SK-N-SH (cell line): ENCODE measurements around the gene HTR2B. TPM values are rescaled to one million over a fixed set of nuclear protein-coding genes. Genes with fewer than 3 reads are reported as not detected.
A peak's percentile ranks its signal among the peaks of the same experiment; 100 is the strongest.

Experiments
- CHD2 ChIP-seq: fragments of 150-350 bp; IDR thresholded peaks from 2 replicates; pipeline ENCODE4 v1.6.1; 2018; ENCODE audit warnings: low read length; ENCODE audit not compliant: partially characterized antibody
- EZH2phosphoT487 ChIP-seq: fragments of 200-600 bp; sonication (generic); IDR thresholded peaks from 2 replicates; pipeline ENCODE4 v1.6.1; 2017; ENCODE audit warnings: low read depth, mixed run types, mild to moderate bottlenecking, antibody characterized with exemption, moderate library complexity, borderline replicate concordance
- FOSL2 ChIP-seq: IDR thresholded peaks from 2 replicates; pipeline ENCODE4 v1.4.0; 2012; ENCODE audit warnings: low read depth, mild to moderate bottlenecking, moderate library complexity, borderline replicate concordance
- FOXJ3 ChIP-seq: sonication (generic); formaldehyde crosslinking; IDR thresholded peaks from 2 replicates; pipeline ENCODE4 v1.5.1; 2020; ENCODE audit warnings: mild to moderate bottlenecking, missing genetic modification reagents
- FOXM1 ChIP-seq: IDR thresholded peaks from 2 replicates; pipeline ENCODE4 v1.4.0; 2012; ENCODE audit warnings: low read depth, mild to moderate bottlenecking
- GABPA ChIP-seq: IDR thresholded peaks from 2 replicates; pipeline ENCODE4 v1.4.0; 2012; ENCODE audit warnings: low read depth, mild to moderate bottlenecking
- GATA2 ChIP-seq: sonication (generic); formaldehyde crosslinking; IDR thresholded peaks from 2 replicates; pipeline ENCODE4 v1.5.0; 2020; ENCODE audit warnings: mild to moderate bottlenecking, missing genetic modification reagents
- MEF2A ChIP-seq: IDR thresholded peaks from 2 replicates; pipeline ENCODE4 v1.4.0; 2012; ENCODE audit warnings: low read depth, borderline replicate concordance
- MXI1 ChIP-seq: IDR thresholded peaks from 2 replicates; pipeline ENCODE4 v1.6.1; 2012; ENCODE audit warnings: mild to moderate bottlenecking, low read depth, low read length, improper control_type of control experiment
- NRF1 ChIP-seq: IDR thresholded peaks from 2 replicates; pipeline ENCODE4 v1.6.1; 2012; ENCODE audit warnings: low read depth, mild to moderate bottlenecking, low read length
- POLR2AphosphoS5 ChIP-seq: IDR thresholded peaks from 2 replicates; pipeline ENCODE4 v1.6.1; 2012; ENCODE audit warnings: low read depth, low read length
- RAD21 ChIP-seq: IDR thresholded peaks from 2 replicates; pipeline ENCODE4 v1.6.1; 2012; ENCODE audit warnings: mild to moderate bottlenecking, low read length
- RCOR1 ChIP-seq: fragments of 150-350 bp; IDR thresholded peaks from 2 replicates; pipeline ENCODE4 v1.6.1; 2017; ENCODE audit warnings: antibody characterized with exemption, low read length
- RFX5 ChIP-seq: IDR thresholded peaks from 2 replicates; pipeline ENCODE4 v1.6.1; 2012; ENCODE audit warnings: mild to moderate bottlenecking, improper control_type of control experiment, low read length
- RXRA ChIP-seq: IDR thresholded peaks from 2 replicates; pipeline ENCODE4 v1.4.0; 2012; ENCODE audit warnings: low read depth, mild to moderate bottlenecking, borderline replicate concordance
- SMC3 ChIP-seq: IDR thresholded peaks from 2 replicates; pipeline ENCODE4 v1.6.1; 2012; ENCODE audit warnings: low read depth, low read length, improper control_type of control experiment
- TCF12 ChIP-seq: IDR thresholded peaks from 2 replicates; pipeline ENCODE4 v1.4.0; 2012
- TEAD4 ChIP-seq: IDR thresholded peaks from 2 replicates; pipeline ENCODE4 v1.4.0; 2012; ENCODE audit warnings: mild to moderate bottlenecking, borderline replicate concordance; ENCODE audit not compliant: insufficient read depth
- polyA plus RNA-seq, 3 experiments: library from polyadenylated mRNA; depleted of rRNA; stranded (reverse); fragments of >200 nt; gene quantifications; 2 replicates each; pipeline ENCODE4 v1.2.3, GENCODE V29; 2012
- TF ChIP-seq, protein P1 (sequence below): fragments of 150-350 bp; IDR thresholded peaks from 2 replicates; pipeline ENCODE4 v1.6.1; 2017; ENCODE audit warnings: antibody characterized with exemption, low read length, low read depth, borderline replicate concordance
- TF ChIP-seq, protein P2 (sequence below): fragments of 200-600 bp; sonication (generic); IDR thresholded peaks from 2 replicates; pipeline ENCODE4 v1.6.1; 2017; ENCODE audit warnings: antibody characterized with exemption, mild to moderate bottlenecking, moderate library complexity
- TF ChIP-seq, protein P3 (sequence below): IDR thresholded peaks from 2 replicates; pipeline ENCODE4 v1.4.0; 2012; ENCODE audit warnings: low read depth, borderline replicate concordance
- TF ChIP-seq, protein P4 (sequence below): IDR thresholded peaks from 2 replicates; pipeline ENCODE4 v1.4.0; 2012; ENCODE audit warnings: low read depth
- TF ChIP-seq, protein P5 (sequence below): IDR thresholded peaks from 2 replicates; pipeline ENCODE4; 2012

HTR2B gene
- polyA plus RNA-seq, 1 of the 3 experiments (the other 2 are of a cell fraction), result 0.25 TPM

DNA sequence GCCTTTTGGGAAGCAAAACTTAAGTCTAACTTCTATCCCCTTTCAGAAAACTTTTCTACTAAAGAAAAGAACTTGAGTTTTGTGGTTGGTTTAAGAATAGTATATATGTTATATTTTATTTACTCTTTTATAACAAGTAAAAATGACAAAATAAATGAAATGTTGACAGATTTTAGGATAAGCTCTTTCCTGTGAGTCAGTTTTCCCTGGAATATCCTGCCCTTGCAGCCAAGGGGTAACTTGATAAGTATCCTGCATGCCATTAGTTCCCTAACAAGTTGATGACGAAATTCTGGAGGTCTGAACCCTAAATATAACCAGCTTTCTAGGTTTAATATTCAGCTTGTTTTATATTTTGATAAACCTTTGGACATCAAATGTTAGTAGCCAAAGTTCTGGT, 7.3 kb upstream of the HTR2B start (continued):
- TF ChIP-seq, protein P1, sequence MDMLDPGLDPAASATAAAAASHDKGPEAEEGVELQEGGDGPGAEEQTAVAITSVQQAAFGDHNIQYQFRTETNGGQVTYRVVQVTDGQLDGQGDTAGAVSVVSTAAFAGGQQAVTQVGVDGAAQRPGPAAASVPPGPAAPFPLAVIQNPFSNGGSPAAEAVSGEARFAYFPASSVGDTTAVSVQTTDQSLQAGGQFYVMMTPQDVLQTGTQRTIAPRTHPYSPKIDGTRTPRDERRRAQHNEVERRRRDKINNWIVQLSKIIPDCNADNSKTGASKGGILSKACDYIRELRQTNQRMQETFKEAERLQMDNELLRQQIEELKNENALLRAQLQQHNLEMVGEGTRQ, result no peak
- TF ChIP-seq TEAD4, result peak; percentile 49; the same call in 1 of the 2 replicates
- TF ChIP-seq FOXM1, result no peak
- TF ChIP-seq, protein P2, sequence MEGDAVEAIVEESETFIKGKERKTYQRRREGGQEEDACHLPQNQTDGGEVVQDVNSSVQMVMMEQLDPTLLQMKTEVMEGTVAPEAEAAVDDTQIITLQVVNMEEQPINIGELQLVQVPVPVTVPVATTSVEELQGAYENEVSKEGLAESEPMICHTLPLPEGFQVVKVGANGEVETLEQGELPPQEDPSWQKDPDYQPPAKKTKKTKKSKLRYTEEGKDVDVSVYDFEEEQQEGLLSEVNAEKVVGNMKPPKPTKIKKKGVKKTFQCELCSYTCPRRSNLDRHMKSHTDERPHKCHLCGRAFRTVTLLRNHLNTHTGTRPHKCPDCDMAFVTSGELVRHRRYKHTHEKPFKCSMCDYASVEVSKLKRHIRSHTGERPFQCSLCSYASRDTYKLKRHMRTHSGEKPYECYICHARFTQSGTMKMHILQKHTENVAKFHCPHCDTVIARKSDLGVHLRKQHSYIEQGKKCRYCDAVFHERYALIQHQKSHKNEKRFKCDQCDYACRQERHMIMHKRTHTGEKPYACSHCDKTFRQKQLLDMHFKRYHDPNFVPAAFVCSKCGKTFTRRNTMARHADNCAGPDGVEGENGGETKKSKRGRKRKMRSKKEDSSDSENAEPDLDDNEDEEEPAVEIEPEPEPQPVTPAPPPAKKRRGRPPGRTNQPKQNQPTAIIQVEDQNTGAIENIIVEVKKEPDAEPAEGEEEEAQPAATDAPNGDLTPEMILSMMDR, result no peak
- TF ChIP-seq TCF12, result peak; percentile 71
- no peak for TF ChIP-seq RAD21
- TF ChIP-seq MEF2A, result peak; percentile 68; the same call in 1 of the 2 replicates
- no peak for TF ChIP-seq NRF1
- no peak for TF ChIP-seq MXI1
- TF ChIP-seq EZH2phosphoT487, result no peak
- TF ChIP-seq SMC3, result no peak
- TF ChIP-seq RCOR1, result no peak
- no peak for TF ChIP-seq POLR2AphosphoS5
- TF ChIP-seq, protein P3, sequence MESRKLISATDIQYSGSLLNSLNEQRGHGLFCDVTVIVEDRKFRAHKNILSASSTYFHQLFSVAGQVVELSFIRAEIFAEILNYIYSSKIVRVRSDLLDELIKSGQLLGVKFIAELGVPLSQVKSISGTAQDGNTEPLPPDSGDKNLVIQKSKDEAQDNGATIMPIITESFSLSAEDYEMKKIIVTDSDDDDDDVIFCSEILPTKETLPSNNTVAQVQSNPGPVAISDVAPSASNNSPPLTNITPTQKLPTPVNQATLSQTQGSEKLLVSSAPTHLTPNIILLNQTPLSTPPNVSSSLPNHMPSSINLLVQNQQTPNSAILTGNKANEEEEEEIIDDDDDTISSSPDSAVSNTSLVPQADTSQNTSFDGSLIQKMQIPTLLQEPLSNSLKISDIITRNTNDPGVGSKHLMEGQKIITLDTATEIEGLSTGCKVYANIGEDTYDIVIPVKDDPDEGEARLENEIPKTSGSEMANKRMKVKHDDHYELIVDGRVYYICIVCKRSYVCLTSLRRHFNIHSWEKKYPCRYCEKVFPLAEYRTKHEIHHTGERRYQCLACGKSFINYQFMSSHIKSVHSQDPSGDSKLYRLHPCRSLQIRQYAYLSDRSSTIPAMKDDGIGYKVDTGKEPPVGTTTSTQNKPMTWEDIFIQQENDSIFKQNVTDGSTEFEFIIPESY, result no peak
- TF ChIP-seq FOXJ3 (CRISPR knock-in tag), result no peak
- TF ChIP-seq, protein P4, sequence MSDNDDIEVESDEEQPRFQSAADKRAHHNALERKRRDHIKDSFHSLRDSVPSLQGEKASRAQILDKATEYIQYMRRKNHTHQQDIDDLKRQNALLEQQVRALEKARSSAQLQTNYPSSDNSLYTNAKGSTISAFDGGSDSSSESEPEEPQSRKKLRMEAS, result no peak
- no peak for TF ChIP-seq RFX5
- no peak for TF ChIP-seq CHD2
- TF ChIP-seq GATA2 (CRISPR knock-in tag), result no peak
- TF ChIP-seq RXRA, result peak; percentile 70; the same call in 1 of the 2 replicates
- peak; percentile 55; the same call in 1 of the 2 replicates for TF ChIP-seq FOSL2
- TF ChIP-seq GABPA, result no peak
- TF ChIP-seq, protein P5, sequence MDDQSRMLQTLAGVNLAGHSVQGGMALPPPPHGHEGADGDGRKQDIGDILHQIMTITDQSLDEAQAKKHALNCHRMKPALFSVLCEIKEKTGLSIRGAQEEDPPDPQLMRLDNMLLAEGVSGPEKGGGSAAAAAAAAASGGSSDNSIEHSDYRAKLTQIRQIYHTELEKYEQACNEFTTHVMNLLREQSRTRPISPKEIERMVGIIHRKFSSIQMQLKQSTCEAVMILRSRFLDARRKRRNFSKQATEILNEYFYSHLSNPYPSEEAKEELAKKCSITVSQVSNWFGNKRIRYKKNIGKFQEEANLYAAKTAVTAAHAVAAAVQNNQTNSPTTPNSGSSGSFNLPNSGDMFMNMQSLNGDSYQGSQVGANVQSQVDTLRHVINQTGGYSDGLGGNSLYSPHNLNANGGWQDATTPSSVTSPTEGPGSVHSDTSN, result peak; percentile 72
